ENCODE data around the gene VPS45.

DNA sequence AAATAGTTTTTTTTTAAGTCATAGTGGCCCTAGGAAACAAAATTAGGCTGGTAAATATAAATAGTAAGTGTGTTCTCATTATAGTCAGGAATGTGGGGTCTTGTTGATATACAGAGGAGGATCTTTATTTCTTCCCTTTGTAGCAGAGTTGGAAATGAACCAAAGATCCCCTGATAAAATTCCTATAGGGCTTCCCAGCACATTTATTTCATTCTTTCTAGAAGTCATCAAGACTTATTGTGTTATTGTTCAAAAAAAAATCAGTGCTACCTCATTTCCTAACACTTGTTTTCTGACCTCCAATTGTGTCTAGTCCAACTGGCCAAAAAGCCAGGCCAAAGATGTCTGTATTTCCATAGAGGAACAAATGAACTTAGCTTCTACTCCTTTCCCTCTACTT lies 74.5 kb downstream of the VPS45 start:
- TF ChIP-seq, protein P1, sequence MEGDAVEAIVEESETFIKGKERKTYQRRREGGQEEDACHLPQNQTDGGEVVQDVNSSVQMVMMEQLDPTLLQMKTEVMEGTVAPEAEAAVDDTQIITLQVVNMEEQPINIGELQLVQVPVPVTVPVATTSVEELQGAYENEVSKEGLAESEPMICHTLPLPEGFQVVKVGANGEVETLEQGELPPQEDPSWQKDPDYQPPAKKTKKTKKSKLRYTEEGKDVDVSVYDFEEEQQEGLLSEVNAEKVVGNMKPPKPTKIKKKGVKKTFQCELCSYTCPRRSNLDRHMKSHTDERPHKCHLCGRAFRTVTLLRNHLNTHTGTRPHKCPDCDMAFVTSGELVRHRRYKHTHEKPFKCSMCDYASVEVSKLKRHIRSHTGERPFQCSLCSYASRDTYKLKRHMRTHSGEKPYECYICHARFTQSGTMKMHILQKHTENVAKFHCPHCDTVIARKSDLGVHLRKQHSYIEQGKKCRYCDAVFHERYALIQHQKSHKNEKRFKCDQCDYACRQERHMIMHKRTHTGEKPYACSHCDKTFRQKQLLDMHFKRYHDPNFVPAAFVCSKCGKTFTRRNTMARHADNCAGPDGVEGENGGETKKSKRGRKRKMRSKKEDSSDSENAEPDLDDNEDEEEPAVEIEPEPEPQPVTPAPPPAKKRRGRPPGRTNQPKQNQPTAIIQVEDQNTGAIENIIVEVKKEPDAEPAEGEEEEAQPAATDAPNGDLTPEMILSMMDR (IDR thresholded peaks at IDR 0.05): no peak
- TF ChIP-seq POLR2A (IDR thresholded peaks at IDR 0.05; ENCODE audit: low read depth): no peak
- TF ChIP-seq EP300 (IDR thresholded peaks at IDR 0.05): no peak
- no peak for TF ChIP-seq POLR2AphosphoS5 (IDR thresholded peaks at IDR 0.05)
